Raji (cell line): ENCODE measurements around the gene CHST10.

Experiments
- POLR2A ChIP-seq: IDR thresholded peaks from 2 replicates; pipeline ENCODE4 v1.6.1; 2011; ENCODE audit warnings: low read depth, low read length, control low read depth; ENCODE audit not compliant: insufficient read depth

The CHST10 gene, protein sequence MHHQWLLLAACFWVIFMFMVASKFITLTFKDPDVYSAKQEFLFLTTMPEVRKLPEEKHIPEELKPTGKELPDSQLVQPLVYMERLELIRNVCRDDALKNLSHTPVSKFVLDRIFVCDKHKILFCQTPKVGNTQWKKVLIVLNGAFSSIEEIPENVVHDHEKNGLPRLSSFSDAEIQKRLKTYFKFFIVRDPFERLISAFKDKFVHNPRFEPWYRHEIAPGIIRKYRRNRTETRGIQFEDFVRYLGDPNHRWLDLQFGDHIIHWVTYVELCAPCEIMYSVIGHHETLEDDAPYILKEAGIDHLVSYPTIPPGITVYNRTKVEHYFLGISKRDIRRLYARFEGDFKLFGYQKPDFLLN

DNA sequence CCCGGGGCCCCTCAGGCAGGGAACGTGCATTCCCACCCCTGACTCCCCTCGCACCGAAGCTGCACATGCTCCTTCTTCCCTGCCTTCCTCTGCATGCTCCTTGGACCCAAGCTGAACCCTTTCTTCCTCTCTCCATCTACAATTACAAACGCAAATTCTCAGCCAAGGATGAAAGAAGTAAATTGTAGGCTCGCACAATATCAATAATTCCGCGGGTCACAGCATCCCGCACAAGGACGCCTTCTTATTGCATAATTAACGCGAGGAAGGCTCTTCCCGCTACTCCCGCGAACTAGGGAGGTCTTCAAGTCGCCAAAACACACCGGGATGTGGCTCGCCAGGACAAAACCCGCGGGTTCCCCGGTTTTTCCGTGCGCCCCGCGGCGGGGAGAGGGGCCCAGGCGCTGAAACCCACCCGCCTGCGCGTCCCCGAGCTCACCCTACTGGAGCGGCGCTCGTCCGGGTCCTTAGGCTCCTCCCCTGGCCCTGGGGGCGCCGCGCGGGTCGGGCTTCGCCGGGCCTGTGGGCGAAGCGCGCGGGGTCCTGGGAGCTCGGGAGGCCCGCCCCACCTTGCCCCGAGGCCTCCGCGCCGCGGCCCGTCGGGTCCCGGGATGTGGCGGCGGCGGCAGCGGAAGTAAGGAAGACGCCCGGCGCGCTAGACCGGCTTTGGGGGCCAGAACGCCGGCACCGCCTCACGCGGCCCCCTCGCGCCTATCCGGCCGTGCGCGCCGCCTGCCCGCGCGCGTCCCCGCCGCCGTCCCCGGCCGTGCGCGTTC is at the start of gene CHST10:
TSS of gene CHST10 (minus strand) at position 734 of the 776 bp plus-strand sequence. CDS start 10,993 bp downstream, outside the sequence.
- 0 out of 2 replicates have a peak, but pooled peaks have one; percentile 35 for TF ChIP-seq POLR2A

DNA sequence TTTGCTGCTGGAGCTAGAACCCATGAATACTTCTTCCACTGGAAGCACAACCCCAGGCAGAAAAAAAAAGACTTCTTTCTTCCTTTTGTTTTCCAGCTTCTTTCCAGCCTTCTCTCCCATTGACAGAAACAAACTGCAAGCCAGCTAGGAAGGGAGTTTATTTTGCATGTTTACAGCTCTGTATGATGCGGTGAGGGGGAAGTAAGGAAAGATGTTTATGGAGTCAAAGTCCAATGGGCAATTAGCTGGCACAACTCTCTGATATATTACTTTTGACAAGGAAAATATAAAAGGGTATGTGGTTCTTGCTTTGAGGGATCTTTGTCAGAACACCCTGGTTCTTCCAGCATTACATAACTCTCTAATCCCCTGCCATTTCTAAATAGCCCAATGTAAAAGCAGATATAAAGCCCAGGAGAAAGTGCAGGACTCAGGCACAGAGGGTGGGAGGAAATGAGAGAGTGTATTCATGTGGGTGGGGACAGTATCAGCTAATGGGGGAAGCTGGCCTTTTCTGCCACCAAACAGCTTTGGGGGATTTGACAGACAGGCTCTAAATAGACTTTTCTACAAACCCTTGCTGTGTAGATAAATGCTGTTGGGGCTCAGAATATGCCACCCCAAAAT is 43.5 kb upstream of the CHST10 start:
- TF ChIP-seq POLR2A = no peak

DNA sequence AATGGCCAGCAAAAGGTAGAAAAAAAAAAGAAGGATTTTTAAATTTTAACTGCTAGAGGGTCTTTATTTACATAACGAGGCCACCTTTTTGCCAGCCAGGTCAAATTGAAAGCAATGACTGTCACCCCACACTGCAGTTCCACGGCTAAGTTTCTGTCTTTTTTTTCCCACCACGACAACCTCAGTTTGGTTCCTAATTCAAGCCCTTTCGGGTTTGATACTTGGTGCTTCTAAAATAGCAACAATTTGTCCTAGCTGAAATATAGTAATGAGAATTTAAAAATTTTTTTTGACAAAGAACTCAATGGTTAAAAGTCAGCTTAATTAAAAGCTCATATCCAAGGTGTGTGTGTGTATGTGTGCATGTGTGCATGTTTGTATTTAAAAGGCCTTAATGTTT is 36.4 kb upstream of the CHST10 start:
- TF ChIP-seq POLR2A = no peak

DNA sequence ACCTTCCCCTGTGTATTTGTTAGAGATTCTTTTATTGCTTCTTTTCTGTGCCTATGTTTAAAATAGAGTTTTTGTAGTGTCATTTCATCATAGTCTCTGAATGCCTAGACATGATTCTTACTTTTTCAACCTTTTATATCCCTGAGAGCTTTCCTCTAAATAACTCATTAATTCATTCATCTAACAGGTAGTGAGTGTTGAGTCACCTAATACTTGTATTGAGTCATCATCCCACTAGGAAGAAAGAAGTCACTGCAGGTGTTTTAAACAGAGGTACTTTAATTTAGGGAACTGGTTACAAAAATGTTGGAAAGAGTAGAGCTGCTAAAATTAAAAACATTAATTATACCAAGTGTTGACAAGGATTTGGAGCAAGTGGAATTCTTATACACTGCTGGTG is 34.3 kb upstream of the CHST10 start:
- no peak for TF ChIP-seq POLR2A

DNA sequence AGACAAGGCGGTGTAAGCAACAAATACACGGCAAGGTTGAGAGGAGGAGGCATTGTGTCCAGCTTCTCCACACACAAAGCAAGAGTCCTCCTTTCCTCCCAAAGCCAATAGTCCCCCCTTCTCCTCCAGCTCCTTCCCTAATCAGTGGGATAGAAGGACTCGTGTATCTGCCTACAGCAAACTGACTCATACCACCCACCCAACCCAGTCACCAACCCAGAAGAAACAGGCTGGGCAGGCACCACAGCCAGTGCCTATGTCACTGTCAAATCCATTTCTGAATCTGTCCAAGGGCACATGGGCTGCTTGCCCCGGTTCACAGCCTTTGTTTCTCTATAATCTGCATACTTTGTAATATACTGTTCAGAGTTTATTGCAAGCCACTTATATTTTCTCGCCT is 33.6 kb upstream of the CHST10 start:
- no peak for TF ChIP-seq POLR2A

DNA sequence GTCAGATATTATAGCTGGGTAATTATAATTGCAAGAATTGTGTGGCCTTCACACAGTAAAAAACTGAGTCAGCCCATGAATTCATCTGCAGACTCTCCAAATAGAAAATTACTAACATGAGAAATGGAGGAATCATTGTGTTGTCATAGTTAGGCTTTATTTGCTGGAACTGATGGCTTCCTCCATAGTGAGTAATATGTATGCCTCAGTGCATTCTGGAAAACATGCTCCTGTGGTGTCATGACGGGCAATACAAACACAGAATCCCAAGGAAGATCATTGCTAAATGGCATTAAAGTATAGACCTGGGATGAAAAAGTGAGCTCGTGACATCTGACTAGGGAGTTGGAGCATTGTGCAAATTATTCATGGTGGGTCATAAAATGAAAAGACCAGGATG is 29.2 kb upstream of the CHST10 start:
- TF ChIP-seq POLR2A = no peak

DNA sequence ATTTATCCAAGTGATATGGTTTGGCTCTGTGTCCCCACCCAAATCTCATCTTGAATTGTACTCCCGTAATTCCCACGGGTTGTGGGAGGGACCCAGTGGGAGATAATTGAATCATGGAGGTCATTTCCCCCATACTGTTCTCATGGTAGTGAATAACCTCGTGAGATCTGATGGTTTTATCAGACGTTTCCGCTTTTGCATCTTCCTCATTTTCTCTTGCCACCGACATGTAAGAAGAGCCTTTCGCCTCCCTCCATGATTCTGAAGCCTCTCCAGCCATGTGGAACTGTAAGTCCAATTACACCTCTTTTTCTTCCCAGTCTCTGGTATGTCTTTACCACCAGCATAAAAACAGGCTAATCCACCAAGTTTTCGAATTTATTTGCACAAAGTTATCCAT is 20.3 kb upstream of the CHST10 start:
- TF ChIP-seq POLR2A = no peak

DNA sequence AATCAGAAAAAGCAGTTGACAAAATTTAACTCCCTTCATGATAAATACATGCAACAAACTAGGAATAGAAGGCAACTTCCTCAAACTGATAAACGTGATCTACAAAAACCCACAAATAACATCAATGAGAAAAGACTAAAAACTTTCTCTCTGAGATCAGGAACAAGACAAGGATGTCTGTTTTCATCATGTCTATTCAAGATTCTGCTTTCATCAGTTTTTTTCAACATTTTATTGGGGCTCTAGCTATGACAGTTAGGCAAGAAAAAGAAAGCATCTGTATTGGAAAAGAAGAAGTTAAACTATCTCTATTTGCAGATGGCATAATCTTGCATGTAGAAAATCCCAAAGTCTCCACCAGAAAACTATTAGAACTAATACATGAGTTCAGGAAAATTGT is 12.3 kb upstream of the CHST10 start:
- TF ChIP-seq POLR2A = no peak

DNA sequence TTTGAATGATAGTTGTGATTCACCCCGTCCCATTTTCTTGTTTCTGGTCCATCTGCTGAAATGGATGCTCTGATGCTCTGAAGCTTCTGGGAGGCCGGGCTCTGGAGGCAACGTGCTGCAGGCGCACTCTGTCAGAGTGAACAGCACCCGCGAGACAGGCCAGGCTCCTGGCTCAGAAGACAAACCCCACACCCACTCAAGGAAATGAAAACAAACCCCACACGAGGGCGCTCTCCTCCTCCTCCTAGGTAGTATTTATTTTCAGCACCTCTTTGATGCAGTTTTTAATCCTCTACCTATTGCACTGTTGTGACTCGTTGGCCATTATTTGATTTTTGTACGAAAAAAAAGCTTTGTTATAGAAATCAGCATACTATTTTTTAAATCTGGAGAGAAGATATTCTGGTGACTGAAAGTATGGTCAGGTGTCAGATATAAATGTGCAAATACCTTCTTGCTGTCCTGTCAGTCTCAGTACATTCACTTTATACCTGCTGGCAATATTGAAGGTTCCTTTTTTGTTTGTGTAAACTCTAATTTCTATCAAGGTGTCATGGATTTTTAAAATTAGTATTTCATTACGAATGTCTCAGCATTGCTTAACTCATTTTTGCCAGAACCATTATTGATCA is 10.3 kb upstream of the CHST10 start:
- TF ChIP-seq POLR2A = no peak

DNA sequence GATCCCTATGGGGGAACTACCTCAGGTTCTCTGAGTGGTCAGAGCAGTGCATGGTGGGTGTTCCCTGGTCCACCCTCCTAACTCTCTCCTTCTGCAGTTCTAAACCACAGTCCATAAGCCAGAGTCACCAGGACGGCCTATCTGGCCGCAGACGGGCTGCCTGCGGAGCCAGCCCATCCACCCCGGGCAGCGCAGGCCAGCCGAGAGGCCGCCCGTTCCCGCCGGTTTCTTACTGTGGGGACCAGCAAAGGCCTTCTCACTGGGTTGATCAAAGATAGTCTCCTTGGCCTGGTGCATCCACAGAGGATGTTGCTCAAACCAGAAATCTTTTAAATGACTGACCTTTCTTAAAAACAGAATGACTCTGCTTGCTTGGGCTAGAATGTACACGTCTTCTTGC is 9.6 kb upstream of the CHST10 start:
- no peak for TF ChIP-seq POLR2A

DNA sequence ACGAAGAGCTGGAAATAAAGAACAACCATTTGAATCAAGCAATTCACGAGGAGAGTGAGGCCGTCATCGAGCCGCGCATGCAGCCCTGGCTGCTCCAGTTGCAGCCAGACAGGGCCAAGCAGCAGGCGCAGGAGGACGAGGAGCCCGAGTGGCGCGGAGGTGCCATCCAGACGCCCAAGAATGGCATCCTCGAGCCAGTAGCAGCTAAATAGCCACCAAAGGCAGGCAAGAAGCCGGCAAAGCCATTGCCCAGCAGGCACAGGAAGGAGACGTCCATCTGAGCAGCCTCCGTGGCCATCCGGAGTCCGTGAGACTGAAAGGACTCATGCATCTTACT is 8.9 kb upstream of the CHST10 start:
- no peak for TF ChIP-seq POLR2A

DNA sequence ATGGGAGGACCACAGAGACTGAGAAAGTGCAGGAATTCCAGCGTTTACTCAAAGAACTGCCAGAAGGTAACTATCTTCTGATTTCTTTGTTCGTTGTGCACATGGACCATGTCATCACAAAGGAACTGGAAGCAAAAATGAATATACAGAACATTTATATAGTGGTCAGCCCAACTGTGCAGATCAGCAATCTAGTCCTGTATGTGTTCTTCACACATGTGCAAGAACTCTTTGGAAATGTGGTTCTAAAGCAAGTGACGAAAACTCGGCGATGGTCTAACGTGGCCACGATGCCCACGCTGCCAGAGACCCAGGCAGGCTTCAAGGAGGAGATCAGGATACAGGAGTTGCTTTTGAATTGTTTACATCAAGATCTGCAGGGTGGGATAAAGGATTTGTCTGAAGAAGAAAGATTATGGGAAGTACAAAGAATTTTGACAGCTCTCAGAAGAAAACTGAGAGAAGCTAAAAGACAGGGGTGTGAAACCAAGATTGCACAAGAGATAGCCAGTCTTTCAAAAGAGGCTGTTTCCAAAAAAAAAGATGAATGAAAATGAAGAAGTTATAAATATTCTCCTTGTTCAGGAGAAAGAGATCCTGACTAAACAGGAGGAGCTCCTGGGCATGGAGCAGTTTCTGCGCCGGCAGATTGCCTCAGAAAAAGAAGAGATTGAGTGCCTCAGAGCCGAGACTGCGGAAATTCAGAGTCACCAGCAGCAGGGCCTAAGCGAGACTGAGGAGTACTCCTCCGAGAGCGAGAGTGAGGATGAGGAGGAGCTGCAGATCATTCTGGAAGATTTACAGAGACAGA is 8.3 kb upstream of the CHST10 start:
- TF ChIP-seq POLR2A = no peak

DNA sequence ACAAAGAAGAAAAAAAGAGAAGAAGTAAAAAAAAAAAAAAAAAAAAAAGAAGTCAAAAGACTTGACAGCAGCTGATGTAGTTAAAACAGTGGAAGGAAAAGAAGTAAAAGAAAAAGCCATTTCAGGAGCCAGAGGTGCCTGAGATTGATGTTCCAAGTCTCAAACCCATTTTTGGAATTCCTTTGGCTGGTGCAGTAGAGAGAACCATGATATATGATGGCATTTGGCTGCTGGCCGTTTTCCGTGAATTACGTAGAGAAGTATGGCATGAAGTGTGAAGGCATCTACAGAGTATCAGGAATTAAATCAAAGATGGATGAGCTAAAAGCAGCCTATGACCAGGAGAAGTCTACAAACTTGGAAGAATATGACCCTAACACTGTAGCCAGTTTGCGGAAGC is 7.6 kb upstream of the CHST10 start:
- no peak for TF ChIP-seq POLR2A

DNA sequence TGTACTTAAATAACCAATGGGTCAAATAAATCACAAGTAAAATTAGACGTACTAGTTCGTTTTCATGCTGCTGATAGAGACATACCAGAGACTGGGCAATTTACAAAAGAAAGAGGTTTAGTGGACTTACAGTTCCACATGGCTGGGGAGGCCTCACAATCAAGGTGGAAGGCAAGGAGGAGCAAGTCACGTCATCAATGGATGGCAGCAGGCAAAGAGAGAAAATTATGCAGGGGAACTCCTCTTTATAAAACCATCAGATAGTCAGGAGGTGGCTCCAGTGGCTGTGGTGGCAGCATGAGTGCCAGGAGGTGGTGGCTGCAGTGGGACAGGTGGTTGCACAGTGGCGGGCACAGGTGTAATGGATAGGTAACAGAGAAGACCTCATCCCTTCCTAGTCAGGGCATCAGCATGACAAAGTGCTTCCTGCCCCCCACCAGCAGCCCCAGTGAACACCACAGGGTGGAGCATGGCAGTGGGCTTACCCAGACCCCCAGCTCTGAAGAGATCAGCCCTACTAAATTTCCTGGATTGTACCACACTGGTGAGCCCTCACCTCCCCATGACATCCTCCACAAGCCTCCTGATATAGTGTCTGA is 6.9 kb upstream of the CHST10 start:
- no peak for TF ChIP-seq POLR2A
